HG03460 (cell line): Measurements from ENCODE around the gene FERD3L.

Source experiments
- ATAC-seq: cut with Tn5 transposase; IDR thresholded peaks from one replicate; pipeline ENCODE4 v1.9.1; 2021; ENCODE audit not compliant: unreplicated experiment

Gene FERD3L

GRCh38 chr7:19117091-19117869, 27.9 kb downstream of the FERD3L start, which contains the start of gene TWIST1:
TSS of gene TWIST1 (minus strand) at chr7:19117636. CDS start at chr7:19117321, 315 bp downstream.
- ATAC-seq, result no peak

GRCh38 chr7:19116121-19117090, 28.8 kb downstream of the FERD3L start:
- ATAC-seq, result no peak

DNA sequence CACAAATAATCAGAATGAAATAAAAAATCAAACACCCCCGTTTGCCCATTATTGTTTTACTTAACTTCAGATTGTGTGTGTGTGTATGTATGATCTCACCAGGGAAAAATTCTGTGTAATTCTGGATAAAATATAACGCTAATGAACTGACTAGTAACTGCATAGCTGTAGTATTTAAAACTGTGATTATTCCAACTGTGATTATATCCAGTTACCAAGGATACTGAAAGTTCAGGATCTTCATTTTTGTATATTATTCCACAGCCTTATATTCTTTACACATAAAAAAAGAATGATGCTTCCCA, 30.7 kb downstream of the FERD3L start:
- no peak for ATAC-seq

DNA sequence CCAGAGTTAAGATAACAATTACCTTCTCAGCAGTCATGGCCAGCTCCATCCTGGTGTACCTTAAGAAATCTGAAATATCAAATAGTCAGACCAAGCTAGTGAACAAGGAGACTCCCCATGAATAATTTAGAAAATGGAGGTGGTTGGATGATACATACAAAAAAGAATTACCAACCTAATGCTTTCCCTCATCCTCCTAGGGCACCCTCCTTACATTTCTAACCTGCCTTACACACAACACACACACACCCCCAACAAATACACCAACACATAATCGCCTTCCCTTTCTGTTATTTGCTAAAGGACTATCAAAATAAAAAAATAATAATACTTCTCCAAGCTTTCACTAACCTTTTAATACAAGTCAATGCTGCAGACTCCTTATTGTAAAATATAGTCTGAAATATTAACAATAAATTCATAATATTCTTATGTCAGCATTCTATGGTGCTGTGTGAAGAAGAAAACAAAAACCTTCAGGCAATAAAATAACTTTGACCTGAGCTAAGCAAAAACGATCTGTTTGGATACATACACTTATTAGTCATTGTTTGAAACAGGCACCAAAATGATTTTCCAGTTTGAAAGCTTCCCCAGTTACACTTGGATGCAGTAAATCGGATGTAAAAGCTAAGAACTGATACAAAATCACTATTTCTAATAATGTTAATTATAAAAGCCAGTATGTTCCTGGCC, 31.2 kb downstream of the FERD3L start:
- ATAC-seq, result no peak

DNA sequence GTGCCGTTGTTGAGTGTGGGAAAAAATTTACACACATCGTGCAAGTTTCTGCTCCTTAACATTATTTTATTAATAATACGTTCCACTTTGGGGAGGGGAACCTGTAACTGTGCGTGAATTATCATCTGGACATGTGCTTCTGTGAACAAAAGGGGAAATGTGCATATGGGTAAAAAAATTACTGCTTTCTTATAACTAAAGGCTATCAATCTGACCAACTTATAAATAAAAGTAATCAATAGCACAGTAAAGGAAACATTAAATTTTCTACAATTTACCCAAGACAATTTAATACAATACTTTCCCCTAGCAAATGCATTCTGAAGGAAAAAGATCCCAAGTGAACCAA, 32.2 kb downstream of the FERD3L start:
- ATAC-seq, result no peak

GRCh38 chr7:19112274-19113001, 32.8 kb downstream of the FERD3L start:
- no peak for ATAC-seq

DNA sequence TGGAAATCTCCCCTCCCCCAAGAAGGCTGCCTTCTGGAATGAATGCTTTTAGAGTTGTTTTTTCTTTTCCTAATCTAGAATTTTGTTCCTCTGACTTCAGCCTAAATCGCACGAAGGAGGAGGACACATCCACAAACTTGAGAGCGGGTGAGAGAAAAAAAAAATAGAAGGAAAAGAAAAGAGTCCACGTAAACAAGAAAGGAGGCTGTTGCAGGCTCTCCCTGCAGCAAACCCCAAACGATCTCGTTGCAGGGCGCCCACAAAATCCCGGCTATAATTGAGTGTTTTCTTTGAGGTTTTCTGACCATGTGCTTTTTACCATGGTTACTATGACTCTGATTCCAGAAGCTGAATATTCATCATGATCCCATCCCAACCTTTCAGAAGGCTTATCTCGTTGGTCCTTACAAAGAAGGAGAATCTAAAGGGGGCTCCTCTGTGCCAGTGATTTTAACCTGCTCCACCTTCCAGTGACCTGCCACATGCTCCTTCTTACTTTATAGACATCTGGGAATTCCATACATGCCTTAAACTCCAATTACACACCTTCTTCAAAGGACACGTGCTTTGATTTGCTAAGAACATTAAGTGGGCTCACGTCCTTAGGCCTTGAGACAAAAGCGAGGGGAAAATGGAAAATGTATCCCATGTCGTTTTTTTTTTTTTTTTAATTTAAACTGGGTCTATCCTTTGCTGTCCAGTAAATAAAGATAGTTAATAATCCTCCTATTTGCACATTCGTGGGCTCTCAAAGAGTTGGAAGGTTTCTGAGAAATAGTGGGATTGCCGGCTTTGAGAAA, 33.5 kb downstream of the FERD3L start:
- ATAC-seq, result no peak

DNA sequence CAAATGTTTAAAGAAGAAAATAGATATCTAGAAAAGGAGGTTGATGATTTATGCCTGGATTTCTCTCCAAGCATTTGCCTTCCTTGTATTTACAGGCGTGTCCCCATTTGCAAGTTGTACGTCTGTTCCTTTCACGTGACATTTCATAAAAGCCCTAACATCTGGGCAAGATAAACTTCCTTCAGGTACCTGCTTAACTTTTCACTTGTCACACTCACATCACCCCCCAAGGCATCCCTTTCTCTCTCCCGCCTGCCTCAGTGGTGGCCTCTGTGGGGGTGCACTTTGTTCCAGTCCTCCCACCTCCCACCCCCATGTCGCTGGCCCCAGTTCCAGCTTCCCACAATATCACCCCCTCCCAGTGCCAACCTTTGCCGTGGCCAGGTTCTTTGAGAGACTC, 34.4 kb downstream of the FERD3L start:
- no peak for ATAC-seq

DNA sequence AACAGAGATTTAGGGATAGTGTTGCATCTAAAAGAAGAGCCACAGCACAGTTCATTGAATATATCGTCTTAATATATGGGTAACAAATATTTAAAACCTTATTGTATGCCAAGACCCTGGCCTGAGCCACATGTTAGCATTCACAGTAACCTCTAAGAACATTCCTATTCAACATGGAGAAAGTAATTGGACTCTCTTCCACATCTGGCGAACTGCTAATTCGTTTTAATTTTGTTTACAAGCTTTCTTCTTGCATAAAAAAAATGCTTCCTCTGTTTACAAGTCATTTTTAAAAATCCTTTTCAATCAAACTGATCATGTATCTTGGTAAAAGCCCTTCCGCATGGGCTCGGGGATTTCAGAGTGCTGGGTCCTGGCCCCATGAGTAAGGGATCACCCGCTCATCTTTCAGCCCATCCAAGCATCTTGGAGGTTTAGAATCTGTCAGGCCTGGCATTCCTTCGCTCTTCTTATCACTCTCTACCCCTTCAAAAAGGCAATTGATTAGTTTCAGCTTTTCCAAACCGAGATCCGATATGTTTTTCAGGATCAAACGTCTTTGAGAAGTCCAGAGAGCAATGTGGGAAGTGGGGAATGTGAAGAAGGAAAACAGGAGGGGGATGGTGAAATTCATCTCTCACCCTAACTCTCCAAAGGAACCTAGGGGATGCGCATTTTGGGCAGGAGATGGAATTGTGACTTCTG, 35.0 kb downstream of the FERD3L start:
- no peak for ATAC-seq

- ATAC-seq, result no peak
These were observed 35.9 kb downstream of the FERD3L start for GRCh38 chr7:19109000-19109946.

GRCh38 chr7:19107356-19108146, 37.7 kb downstream of the FERD3L start:
- no peak for ATAC-seq

DNA sequence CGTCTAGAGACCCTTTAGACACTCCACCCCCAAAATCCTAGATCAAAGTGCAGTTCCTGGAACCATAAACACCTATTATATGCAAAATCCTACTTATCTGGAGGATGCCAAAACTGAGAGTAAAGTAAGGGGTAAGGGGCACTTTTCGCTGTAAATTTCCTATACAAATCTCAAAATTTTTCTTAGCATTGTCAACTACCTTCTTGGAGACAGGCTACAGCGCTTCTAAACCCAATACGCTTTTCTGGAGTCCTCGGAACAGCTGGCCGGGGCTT, 38.2 kb downstream of the FERD3L start:
- no peak for ATAC-seq

DNA sequence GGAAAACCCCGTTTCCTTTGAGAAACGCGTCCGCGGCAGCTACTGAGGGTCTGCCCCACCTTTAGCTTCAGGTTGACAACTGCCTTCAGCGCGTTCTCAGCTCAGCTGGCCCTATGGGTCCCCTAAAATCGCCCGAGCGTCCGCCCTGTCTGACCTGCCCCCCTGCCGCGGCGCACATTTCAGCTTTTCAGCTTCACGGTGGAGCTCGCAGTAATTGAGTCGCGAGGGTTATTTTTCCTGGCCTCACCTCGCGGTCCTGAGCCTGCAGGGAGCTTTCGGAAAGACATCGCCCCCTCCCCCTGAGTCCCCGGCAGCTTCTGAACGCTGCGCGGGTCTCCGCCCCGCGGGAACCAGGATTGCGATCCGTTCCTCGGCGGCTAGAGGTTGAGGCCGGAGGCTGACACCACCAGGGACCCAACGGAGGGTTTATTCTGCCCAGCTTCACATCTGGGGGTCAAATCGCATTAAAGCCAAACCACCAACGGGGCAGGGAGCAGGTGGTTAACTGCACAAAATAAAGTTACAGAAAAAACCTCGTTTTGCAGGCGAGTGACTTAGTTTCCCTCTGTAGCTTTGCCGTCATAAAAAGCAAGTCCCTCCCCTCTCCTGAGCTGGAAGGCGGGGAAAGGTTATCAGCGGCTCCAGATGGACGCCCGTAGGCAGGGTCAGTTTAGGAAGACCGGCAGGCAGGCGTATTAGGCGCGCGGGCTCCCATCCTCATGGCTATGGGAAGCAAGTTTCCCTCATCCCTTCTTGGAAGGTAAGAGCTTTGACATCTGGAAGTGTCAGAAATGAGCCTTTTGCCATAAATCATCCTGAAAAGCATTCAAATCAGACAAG, 38.8 kb downstream of the FERD3L start:
- ATAC-seq, result no peak

- no peak for ATAC-seq
These were observed 39.7 kb downstream of the FERD3L start for GRCh38 chr7:19105546-19105945.

DNA sequence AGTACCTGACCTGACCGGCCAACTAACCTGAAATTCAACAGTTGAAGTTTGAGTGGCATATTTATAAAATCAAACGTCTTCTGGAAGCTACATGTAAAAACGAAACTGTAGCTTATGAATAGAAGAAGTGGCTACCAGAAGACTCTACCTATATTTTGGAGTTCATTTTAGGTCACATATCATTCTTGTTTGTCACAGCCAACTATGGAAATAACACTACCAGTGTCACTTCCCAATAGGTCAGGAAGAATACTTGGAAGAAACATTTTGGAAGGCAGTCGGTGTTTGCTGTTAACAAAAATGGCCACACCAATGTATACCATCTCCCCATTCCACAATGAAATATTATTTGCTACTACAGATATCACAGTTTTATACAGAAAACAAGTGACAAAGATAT, 40.4 kb downstream of the FERD3L start:
- no peak for ATAC-seq

GRCh38 chr7:19102884-19103283, 42.3 kb downstream of the FERD3L start:
- ATAC-seq, result no peak

DNA sequence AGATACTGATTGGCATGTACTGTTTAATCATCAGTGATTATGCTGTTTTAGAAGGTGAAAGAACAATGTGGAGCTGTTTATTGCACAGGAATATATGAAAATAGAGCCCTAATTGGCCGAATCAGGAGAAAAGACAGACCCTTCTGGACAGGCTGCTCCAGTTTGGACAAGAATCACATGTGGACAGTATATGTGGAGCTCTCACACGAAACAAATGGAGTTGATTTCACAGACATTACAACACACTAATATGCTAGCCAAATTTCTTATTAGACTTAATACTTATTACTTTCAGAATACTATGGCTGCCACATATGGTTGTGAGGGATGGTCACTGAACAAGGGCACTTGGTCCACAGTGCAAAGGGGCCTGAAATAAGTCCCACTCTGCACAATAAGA, 43.3 kb downstream of the FERD3L start:
- no peak for ATAC-seq
